Heart left ventricle (tissue), 13 donors: ENCODE data around the gene OR5K2.

Experiments used
- POLR2A ChIP-seq, 2 donors: fragments of 450-650 bp; IDR thresholded peaks; one replicate each; pipeline ENCODE4 v1.6.1; 2017; ENCODE audit warnings: antibody characterized with exemption in 2 of 2, mild to moderate bottlenecking in 2 of 2, moderate library complexity in 2 of 2
- TF ChIP-seq, protein P1 (sequence below), 12 donors: fragments of 200-600 bp; sonication (generic) in 4 of 12; IDR thresholded peaks; one replicate each; pipeline versions ENCODE4 v1.5.0 to v1.8.0; 2018 to 2022; ENCODE audit warnings: antibody characterized with exemption in 12 of 12, mild to moderate bottlenecking in 5 of 12
- donor health status: ischemic (EF 13 %, LVEDD 7.1; RV severe dilation, severe dysfunction).
- donor health status: DM: no; HTN: yes; CAD: no.
- donor health status: DM: no; HTN: no; CAD: no.
- donor health status: ischemic (EF 25% LVEDD 6.9; RV normal size, moderate dysfunction).
- donor health status: ischemic (EF 25% LVEDD 5.7; RV mildly dilated, moderate dysfunction).
- donor health status: ischemic (EF 35%, LVEDD 5.7; RV mildly dilated, moderate dysfunction).
- donor health status: nonischemic (EF 11% LVEDD 7.7; RV severe dilation, severe dysfunction).
- donor health status: DM: yes; HTN: yes; CAD: no.
- donor health status: PGD.
- donor health status: ischemic (EF 29% LVEDD 5.4; RV normal size, mild dysfunction).
- donor health status: nonischemic (EF 23%, LVEDD 6.1; RV moderate dilation, normal function).

DNA sequence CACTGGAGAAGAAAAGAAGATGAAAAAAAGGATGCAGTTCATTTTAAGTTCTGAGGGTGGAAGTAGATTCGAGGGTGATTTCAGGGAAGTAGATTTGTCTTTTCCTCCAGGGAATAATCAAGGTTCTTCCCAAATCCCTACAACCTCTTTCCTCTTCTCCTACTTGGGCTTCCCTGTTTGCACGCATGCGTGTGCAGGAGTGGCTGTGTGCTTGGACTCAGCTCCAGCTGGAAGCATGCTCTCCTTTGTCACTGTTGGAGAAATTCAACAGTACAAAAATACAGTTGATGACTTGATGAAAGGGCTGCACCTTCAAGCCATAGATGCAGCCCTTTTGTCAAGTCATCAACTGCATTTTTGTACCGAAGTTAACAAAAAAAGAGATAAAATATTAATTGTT, 3.8 kb downstream of the OR5K2 start:
- TF ChIP-seq, protein P1, sequence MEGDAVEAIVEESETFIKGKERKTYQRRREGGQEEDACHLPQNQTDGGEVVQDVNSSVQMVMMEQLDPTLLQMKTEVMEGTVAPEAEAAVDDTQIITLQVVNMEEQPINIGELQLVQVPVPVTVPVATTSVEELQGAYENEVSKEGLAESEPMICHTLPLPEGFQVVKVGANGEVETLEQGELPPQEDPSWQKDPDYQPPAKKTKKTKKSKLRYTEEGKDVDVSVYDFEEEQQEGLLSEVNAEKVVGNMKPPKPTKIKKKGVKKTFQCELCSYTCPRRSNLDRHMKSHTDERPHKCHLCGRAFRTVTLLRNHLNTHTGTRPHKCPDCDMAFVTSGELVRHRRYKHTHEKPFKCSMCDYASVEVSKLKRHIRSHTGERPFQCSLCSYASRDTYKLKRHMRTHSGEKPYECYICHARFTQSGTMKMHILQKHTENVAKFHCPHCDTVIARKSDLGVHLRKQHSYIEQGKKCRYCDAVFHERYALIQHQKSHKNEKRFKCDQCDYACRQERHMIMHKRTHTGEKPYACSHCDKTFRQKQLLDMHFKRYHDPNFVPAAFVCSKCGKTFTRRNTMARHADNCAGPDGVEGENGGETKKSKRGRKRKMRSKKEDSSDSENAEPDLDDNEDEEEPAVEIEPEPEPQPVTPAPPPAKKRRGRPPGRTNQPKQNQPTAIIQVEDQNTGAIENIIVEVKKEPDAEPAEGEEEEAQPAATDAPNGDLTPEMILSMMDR (IDR thresholded peaks at IDR 0.05), result no peak
- TF ChIP-seq POLR2A (IDR thresholded peaks at IDR 0.05), result no peak
